ENCODE data around the gene PPP4R4.

DNA sequence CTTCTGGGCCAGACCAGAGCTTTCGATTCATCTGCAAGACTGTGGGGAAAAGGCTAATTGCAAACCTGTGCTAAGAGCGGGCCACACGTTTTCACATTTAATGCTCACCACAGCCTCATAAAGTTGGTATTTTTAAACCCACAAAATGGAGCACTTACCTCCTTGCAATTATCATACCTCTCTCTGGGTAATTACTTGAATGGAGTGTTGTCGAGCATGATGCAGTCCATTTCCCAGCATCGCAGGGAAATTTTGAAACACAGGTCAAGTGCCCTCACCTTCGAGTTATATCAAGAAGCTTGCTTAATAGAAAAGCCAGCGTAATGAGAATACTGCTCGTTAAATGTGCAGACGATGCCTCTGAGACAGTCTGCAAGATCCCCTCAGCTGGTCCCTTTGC, 35.9 kb upstream of the PPP4R4 start:
- TF ChIP-seq CTCF (IDR thresholded peaks at IDR 0.05), result no peak
- no peak for TF ChIP-seq EP300 (IDR thresholded peaks at IDR 0.05)
